Measurements from ENCODE around the gene PCDH9.
A peak's percentile ranks its signal among the peaks of the same experiment; 100 is the strongest.

Gene PCDH9

DNA sequence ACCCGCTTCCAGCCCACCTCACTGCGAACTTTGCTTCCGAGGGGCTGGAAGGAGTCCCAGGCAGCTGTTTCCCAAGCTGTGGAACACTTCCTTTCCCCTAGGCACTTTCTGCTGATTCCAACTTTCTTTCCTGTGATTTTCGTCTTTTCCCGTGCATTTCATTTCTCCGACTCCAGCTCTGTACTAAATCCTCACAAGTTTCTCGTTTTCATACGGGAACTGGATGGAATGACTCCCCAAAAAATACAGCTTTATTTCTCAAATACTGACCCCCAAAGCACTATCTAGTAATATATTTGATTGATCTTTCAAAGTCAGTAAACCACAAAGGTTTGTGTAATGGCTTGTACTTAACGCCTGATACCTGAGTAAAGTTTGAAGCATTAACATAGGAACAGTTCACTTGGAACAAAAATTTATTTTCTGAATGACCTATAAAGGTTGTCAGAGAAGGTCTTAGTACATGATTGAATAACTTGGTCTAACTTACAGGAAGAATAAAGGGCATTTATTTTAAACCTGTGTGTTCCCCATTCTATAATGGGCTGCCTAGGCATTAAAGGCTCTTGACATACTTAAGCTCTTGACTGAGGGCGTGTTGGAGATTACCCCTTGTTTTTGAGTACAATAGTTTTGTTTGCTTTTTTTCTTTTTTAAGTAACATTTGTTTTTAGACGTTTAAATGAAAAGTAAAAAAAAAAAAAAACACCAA, 1.3 kb upstream of the PCDH9 start:
- Mint-ChIP-seq H3K27ac (peak overlapping the region; percentile 7 to 23), H3K27me3 (peaks cover 7 to 13% of the 10 kb centered on the region in 2 donors), H3K9me3 (no peaks in the 10 kb centered on the region), H3K4me3 (no peak overlapping the region), H3K4me1 (ENCODE audit: low read depth in 2 of 2) (peaks cover 5 to 6% of the 10 kb centered on the region in 2 donors), H3K36me3 (ENCODE audit: insufficient read depth) (no peaks in the 10 kb centered on the region)
- ATAC-seq (replicated peaks) (no peak), DNase-seq (no peak)

DNA sequence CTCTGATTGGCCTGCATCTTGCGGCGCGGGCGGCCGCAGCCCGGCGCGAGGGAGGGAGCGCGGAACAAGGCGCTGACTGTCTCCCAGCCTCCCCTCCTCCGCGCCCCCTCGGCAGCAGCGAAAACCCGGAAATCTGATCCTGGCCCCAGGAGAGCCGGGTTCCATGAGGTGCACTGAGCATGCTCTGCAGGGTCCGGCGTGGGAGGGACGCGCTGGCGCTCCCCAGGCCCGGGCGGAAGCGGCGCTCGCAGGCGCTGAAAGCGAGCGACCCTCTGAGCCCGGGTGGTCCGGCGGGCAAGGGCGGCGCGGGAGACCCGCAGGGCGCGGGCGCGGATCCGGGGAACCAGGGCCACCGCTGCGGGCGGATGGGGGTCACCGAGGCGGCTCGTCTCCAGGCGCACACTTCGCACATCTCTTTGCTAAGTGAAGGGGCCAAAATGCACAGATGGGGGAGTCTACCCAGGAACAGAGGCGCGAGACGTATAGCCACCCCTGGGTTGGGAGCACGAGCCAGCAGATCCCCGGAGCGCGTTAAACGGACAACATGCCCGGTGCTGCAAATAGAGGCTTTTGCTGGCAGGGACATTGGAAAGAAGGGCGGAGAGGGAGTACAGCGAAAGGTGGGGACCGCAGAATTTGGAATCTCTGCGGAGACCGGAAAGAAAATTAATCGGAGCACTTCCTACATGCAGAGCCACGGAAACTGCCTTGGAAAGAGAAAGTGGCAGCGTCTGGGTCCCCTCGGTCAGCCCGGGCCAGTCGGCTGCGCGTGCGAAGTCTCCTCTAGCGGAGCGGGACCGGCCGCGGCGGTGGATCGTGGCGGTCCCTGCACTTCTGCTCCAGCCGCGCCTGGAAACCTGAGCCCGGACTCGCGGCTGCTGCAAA, 510 bp upstream of the PCDH9 start:
- H3K27me3 Mint-ChIP-seq, result peaks cover 7 to 13% of the 10 kb centered on the region in 2 donors
- no peaks in the 10 kb centered on the region for H3K36me3 Mint-ChIP-seq (ENCODE audit: insufficient read depth)
- DNase-seq (peak; percentile 47 to 66 (median 63)), ATAC-seq (replicated peaks) (peak; percentile 91)
- H3K4me3 Mint-ChIP-seq, result no peak overlapping the region
- H3K4me1 Mint-ChIP-seq (ENCODE audit: low read depth in 2 of 2), result peaks cover 5 to 6% of the 10 kb centered on the region in 2 donors
- no peaks in the 10 kb centered on the region for H3K9me3 Mint-ChIP-seq
- H3K27ac Mint-ChIP-seq, result peak overlapping the region in 1 of 2 donors; percentile 23

DNA sequence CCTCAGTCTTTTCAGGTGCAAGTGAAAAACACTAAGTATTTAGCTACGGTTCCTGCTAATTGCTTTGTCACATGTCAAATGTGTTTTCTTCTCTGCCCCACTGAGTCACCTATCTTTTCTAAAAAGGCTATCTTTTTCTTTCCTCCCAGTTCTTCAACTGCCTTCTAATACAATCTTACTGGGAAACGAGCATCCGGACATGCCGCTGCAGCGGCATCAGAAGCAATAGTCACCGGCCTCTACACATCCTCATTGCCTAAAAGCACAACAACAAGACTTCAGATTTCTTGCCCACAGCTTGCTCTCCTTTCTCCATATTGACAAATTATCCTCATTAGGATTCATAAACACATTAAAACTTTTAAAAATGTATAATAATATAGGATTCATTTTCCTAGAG, 1.2 kb downstream of the PCDH9 start:
- H3K4me1 Mint-ChIP-seq (ENCODE audit: low read depth in 2 of 2), result peaks cover 8 to 9% of the 10 kb centered on the region in 2 donors
- H3K27me3 Mint-ChIP-seq, result peaks cover 7 to 13% of the 10 kb centered on the region in 2 donors
- H3K36me3 Mint-ChIP-seq (ENCODE audit: insufficient read depth), result no peaks in the 10 kb centered on the region
- ATAC-seq (replicated peaks), result no peak
- H3K27ac Mint-ChIP-seq, result no peak overlapping the region
- H3K4me3 Mint-ChIP-seq, result no peak overlapping the region
- peaks cover 0 to 1% of the 10 kb centered on the region in 2 donors for H3K9me3 Mint-ChIP-seq
- no peak for DNase-seq

GRCh38 chr13:67228031-67228430, 2.1 kb downstream of the PCDH9 start:
- Mint-ChIP-seq H3K36me3 (ENCODE audit: insufficient read depth) (no peaks in the 10 kb centered on the region), H3K4me1 (ENCODE audit: low read depth in 2 of 2) (peaks cover 8 to 9% of the 10 kb centered on the region in 2 donors), H3K4me3 (no peak overlapping the region), H3K27ac (no peak overlapping the region), H3K27me3 (peaks cover 7 to 13% of the 10 kb centered on the region in 2 donors), H3K9me3 (peaks cover 0 to 1% of the 10 kb centered on the region in 2 donors)
- ATAC-seq (replicated peaks), result no peak
- DNase-seq, result no peak

DNA sequence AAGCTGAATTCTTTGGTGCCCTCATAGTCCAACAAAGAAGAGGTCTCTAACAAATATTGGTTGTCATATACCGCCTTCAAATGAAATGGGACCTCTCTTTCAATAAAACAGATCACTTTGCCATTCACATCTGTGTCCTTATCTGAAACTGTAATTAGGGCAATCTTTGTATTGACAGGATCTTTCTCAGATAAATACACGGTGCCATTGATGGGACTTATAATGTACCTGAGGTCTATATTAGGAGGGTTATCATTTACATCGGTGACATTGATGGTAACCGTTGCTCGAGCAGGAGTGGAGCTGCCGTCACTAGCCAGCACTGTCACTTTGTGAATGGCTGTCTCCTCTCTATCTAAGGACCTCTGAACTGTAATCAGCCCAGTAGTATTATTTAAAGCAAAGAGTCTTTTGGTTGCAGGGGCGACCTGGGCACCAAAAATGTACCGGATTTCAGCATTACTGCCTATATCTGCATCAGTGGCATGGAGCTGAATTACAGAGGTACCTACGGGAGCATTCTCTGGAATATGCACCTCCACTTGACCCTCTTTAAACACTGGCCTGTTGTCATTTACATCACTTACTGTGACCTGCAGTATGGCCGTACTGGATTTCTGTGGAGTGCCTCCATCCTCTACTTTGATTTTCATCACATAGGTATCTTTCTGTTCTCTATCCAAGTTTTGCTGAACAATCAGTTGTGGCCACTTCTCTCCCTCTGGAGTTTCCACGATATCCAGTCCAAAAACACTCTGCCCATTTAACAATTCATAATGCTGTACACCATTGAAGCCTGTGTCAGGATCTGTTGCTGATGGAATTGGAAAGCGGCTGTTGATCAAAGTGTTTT, 2.8 kb downstream of the PCDH9 start:
- ATAC-seq (replicated peaks), result no peak
- peaks cover 7 to 13% of the 10 kb centered on the region in 2 donors for H3K27me3 Mint-ChIP-seq

GRCh38 chr13:67226696-67227095, 3.4 kb downstream of the PCDH9 start:
- Mint-ChIP-seq H3K27ac (no peak overlapping the region), H3K9me3 (peaks cover 0 to 1% of the 10 kb centered on the region in 2 donors), H3K4me1 (ENCODE audit: low read depth in 2 of 2) (peaks cover 8 to 9% of the 10 kb centered on the region in 2 donors), H3K27me3 (peaks cover 7 to 13% of the 10 kb centered on the region in 2 donors), H3K4me3 (no peak overlapping the region), H3K36me3 (ENCODE audit: insufficient read depth) (no peaks in the 10 kb centered on the region)
- DNase-seq (no peak), ATAC-seq (replicated peaks) (no peak)

More for the DNA sequence above, 2.8 kb downstream of the PCDH9 start:
- Mint-ChIP-seq H3K4me3 (no peak overlapping the region), H3K4me1 (ENCODE audit: low read depth in 2 of 2) (peaks cover 8 to 9% of the 10 kb centered on the region in 2 donors), H3K9me3 (peaks cover 0 to 1% of the 10 kb centered on the region in 2 donors), H3K36me3 (ENCODE audit: insufficient read depth) (no peaks in the 10 kb centered on the region), H3K27ac (no peak overlapping the region)
- no peak for DNase-seq

GRCh38 chr13:67225252-67226159, 4.6 kb downstream of the PCDH9 start:
- Mint-ChIP-seq H3K36me3 (ENCODE audit: insufficient read depth) (no peaks in the 10 kb centered on the region), H3K4me3 (no peak overlapping the region), H3K4me1 (ENCODE audit: low read depth in 2 of 2) (peaks cover 2 to 4% of the 10 kb centered on the region in 2 donors), H3K27me3 (peaks cover 0 to 6% of the 10 kb centered on the region in 2 donors), H3K9me3 (peaks cover 0 to 1% of the 10 kb centered on the region in 2 donors), H3K27ac (no peak overlapping the region)
- no peak for DNase-seq
- no peak for ATAC-seq (replicated peaks)

GRCh38 chr13:67224148-67224846, 5.8 kb downstream of the PCDH9 start:
- peaks cover 0 to 6% of the 10 kb centered on the region in 2 donors for H3K27me3 Mint-ChIP-seq
- no peak overlapping the region for H3K27ac Mint-ChIP-seq
- H3K36me3 Mint-ChIP-seq (ENCODE audit: insufficient read depth), result no peaks in the 10 kb centered on the region
- no peak overlapping the region for H3K4me3 Mint-ChIP-seq
- H3K4me1 Mint-ChIP-seq (ENCODE audit: low read depth in 2 of 2), result peaks cover 2 to 4% of the 10 kb centered on the region in 2 donors
- ATAC-seq (replicated peaks) (peak; percentile 58), DNase-seq (no peak)
- H3K9me3 Mint-ChIP-seq, result peaks cover 0 to 1% of the 10 kb centered on the region in 2 donors

DNA sequence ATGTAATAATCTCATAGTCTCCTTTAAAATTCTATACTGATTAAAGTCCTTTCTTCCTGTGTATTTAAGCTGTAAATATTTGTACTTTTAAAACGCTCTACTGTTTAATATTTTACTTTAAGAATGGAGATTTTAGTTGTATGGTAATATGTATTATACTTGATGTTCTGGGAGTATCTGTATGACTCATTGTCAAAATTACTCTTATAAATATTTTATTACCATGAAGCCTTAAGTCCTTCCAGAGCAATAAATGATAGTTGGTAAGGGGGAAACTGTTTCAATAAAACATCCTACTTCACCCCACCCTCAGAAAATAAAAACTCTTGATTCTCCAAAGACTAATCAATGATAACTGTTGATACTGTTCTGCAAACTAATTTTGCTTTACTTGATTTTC, 6.4 kb downstream of the PCDH9 start:
- H3K4me3 Mint-ChIP-seq, result no peak overlapping the region
- no peak overlapping the region for H3K27ac Mint-ChIP-seq
- H3K9me3 Mint-ChIP-seq, result peaks cover 0 to 1% of the 10 kb centered on the region in 2 donors
- H3K4me1 Mint-ChIP-seq (ENCODE audit: low read depth in 2 of 2), result peaks cover 2 to 4% of the 10 kb centered on the region in 2 donors
- ATAC-seq (replicated peaks), result no peak
- no peaks in the 10 kb centered on the region for H3K36me3 Mint-ChIP-seq (ENCODE audit: insufficient read depth)
- peaks cover 0 to 6% of the 10 kb centered on the region in 2 donors for H3K27me3 Mint-ChIP-seq
- no peak for DNase-seq

GRCh38 chr13:67223024-67223423, 7.1 kb downstream of the PCDH9 start:
- peaks cover 0 to 5% of the 10 kb centered on the region in 2 donors for H3K27me3 Mint-ChIP-seq
- DNase-seq (no peak), ATAC-seq (replicated peaks) (no peak)
- no peak overlapping the region for H3K27ac Mint-ChIP-seq
- H3K36me3 Mint-ChIP-seq (ENCODE audit: insufficient read depth), result no peaks in the 10 kb centered on the region
- peaks cover 0 to 1% of the 10 kb centered on the region in 2 donors for H3K9me3 Mint-ChIP-seq
- no peak overlapping the region for H3K4me3 Mint-ChIP-seq
- peaks cover 2 to 4% of the 10 kb centered on the region in 2 donors for H3K4me1 Mint-ChIP-seq (ENCODE audit: low read depth in 2 of 2)

- Mint-ChIP-seq H3K36me3 (ENCODE audit: insufficient read depth) (no peaks in the 10 kb centered on the region), H3K27ac (no peak overlapping the region), H3K4me1 (ENCODE audit: low read depth in 2 of 2) (peaks cover 2 to 4% of the 10 kb centered on the region in 2 donors), H3K9me3 (peaks cover 0 to 1% of the 10 kb centered on the region in 2 donors), H3K27me3 (no peaks in the 10 kb centered on the region), H3K4me3 (no peak overlapping the region)
- no peak for DNase-seq
- ATAC-seq (replicated peaks), result no peak
Observed at GRCh38 chr13:67221630-67222226, 8.4 kb downstream of the PCDH9 start.

Data from effector memory CD8-positive, alpha-beta T cell (primary cell).